OCI-M1 (cell line): ENCODE data around the gene LGR6.

ENCODE experiments used
- DNase-seq: peaks from one replicate; lab custom pipeline; 2025; lab: John Stamatoyannopoulos, UW

Gene LGR6

GRCh38 chr1:202220733-202221132 lies 27.1 kb downstream of the LGR6 start:
- DNase-seq = no peak

GRCh38 chr1:202221911-202222909 lies 28.6 kb downstream of the LGR6 start:
- DNase-seq = no peak

- no peak for DNase-seq
These were observed 29.7 kb downstream of the LGR6 start for GRCh38 chr1:202223121-202223860.

GRCh38 chr1:202224453-202224852 lies 30.9 kb downstream of the LGR6 start:
- DNase-seq = no peak

GRCh38 chr1:202225131-202225530 lies 31.5 kb downstream of the LGR6 start:
- DNase-seq = no peak

- no peak for DNase-seq
These were observed 33.6 kb downstream of the LGR6 start for GRCh38 chr1:202227053-202227672.

- no peak for DNase-seq
These were observed 34.4 kb downstream of the LGR6 start for GRCh38 chr1:202227997-202228401.

- DNase-seq = no peak
These were observed 35.0 kb downstream of the LGR6 start for GRCh38 chr1:202228484-202229122.

GRCh38 chr1:202229376-202229775 lies 35.8 kb downstream of the LGR6 start:
- no peak for DNase-seq

GRCh38 chr1:202230061-202230938 lies 36.7 kb downstream of the LGR6 start:
- DNase-seq = no peak

- no peak for DNase-seq
These were observed 37.5 kb downstream of the LGR6 start for GRCh38 chr1:202230939-202231645.

GRCh38 chr1:202233171-202233570 lies 39.6 kb downstream of the LGR6 start:
- no peak for DNase-seq

GRCh38 chr1:202233804-202234203 lies 40.2 kb downstream of the LGR6 start:
- DNase-seq = no peak

GRCh38 chr1:202234331-202235002 lies 40.9 kb downstream of the LGR6 start:
- DNase-seq = peak; percentile 23

GRCh38 chr1:202235003-202235660 lies 41.5 kb downstream of the LGR6 start:
- DNase-seq = no peak

- peak; percentile 91 for DNase-seq
These were observed 42.5 kb downstream of the LGR6 start for GRCh38 chr1:202235856-202236837.

- peak; percentile 90 for DNase-seq
These were observed 43.5 kb downstream of the LGR6 start for GRCh38 chr1:202237052-202237451.

GRCh38 chr1:202238914-202239313 lies 45.3 kb downstream of the LGR6 start:
- DNase-seq = no peak
